Measurements from ENCODE around the gene NELFB. TPM values are rescaled to one million over a fixed set of nuclear protein-coding genes. Genes with fewer than 3 reads are reported as not detected.

Gene NELFB
- total RNA-seq, 1 experiment from 2014 or later, result 95.0 TPM

GRCh38 chr9:137218212-137218753 lies 36.8 kb upstream of the NELFB start (continued):
- TF ChIP-seq ZNF396 (CRISPR knock-in tag; IDR thresholded peaks at IDR 0.05; ENCODE audit: borderline replicate concordance), result no peak
- TF ChIP-seq, protein P1, sequence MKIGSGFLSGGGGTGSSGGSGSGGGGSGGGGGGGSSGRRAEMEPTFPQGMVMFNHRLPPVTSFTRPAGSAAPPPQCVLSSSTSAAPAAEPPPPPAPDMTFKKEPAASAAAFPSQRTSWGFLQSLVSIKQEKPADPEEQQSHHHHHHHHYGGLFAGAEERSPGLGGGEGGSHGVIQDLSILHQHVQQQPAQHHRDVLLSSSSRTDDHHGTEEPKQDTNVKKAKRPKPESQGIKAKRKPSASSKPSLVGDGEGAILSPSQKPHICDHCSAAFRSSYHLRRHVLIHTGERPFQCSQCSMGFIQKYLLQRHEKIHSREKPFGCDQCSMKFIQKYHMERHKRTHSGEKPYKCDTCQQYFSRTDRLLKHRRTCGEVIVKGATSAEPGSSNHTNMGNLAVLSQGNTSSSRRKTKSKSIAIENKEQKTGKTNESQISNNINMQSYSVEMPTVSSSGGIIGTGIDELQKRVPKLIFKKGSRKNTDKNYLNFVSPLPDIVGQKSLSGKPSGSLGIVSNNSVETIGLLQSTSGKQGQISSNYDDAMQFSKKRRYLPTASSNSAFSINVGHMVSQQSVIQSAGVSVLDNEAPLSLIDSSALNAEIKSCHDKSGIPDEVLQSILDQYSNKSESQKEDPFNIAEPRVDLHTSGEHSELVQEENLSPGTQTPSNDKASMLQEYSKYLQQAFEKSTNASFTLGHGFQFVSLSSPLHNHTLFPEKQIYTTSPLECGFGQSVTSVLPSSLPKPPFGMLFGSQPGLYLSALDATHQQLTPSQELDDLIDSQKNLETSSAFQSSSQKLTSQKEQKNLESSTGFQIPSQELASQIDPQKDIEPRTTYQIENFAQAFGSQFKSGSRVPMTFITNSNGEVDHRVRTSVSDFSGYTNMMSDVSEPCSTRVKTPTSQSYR (CRISPR knock-in tag; IDR thresholded peaks at IDR 0.05), result no peak
- no peak for TF ChIP-seq ARID4B (CRISPR knock-in tag; IDR thresholded peaks at IDR 0.05; ENCODE audit: borderline replicate concordance)
- no peak for TF ChIP-seq ZBTB43 (CRISPR knock-in tag; IDR thresholded peaks at IDR 0.05)
- TF ChIP-seq CREM (CRISPR knock-in tag; IDR thresholded peaks at IDR 0.05), result no peak
- TF ChIP-seq, protein P2, sequence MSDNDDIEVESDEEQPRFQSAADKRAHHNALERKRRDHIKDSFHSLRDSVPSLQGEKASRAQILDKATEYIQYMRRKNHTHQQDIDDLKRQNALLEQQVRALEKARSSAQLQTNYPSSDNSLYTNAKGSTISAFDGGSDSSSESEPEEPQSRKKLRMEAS (CRISPR knock-in tag; IDR thresholded peaks at IDR 0.05), result no peak
- no peak for TF ChIP-seq CREB1 (CRISPR knock-in tag; IDR thresholded peaks at IDR 0.05)
- no peak for TF ChIP-seq OVOL2 (CRISPR knock-in tag; IDR thresholded peaks at IDR 0.05; ENCODE audit: borderline replicate concordance)
- TF ChIP-seq E2F4 (CRISPR knock-in tag; IDR thresholded peaks at IDR 0.05; ENCODE audit: borderline replicate concordance, low read depth), result no peak
- TF ChIP-seq USF1 (CRISPR knock-in tag; IDR thresholded peaks at IDR 0.05), result no peak
- no peak for TF ChIP-seq TEAD4 (CRISPR knock-in tag; IDR thresholded peaks at IDR 0.05)
- no peak for TF ChIP-seq TCF7 (CRISPR knock-in tag; IDR thresholded peaks at IDR 0.05; ENCODE audit: low read depth)

- Mint-ChIP-seq H3K36me3 (0 out of 2 replicates have a peak, but pooled peaks cover 3% of the 10 kb centered on the region), H3K27me3 (ENCODE audit: low read depth) (no peaks in the 10 kb centered on the region), H3K4me3 (no peak overlapping the region), H3K27ac (0 out of 2 replicates have a peak overlapping the region, but pooled peaks have one; percentile 19), H3K9me3 (no peaks in the 10 kb centered on the region), H3K4me1 (peaks cover 4% of the 10 kb centered on the region; the same call in 1 of the 2 replicates)
- no peak for DNase-seq (ENCODE audit: low spot score)
- ChIA-PET CTCF (interaction anchor here (0.7 to 1.0 kb wide), 3 partner anchors 8 to 184 kb away, joined by 3 to 5 read pairs (median 3); partner anchors contain the start of gene RNF224), POLR2A (no interaction called here)
- no peak for ATAC-seq
- TF ChIP-seq USF2 (CRISPR knock-in tag; IDR thresholded peaks at IDR 0.05) (no peak), ELF4 (CRISPR knock-in tag; IDR thresholded peaks at IDR 0.05; ENCODE audit: low read depth) (no peak), FOXJ3 (CRISPR knock-in tag; IDR thresholded peaks at IDR 0.05; ENCODE audit: borderline replicate concordance) (no peak), ZNF317 (CRISPR knock-in tag; IDR thresholded peaks at IDR 0.05; ENCODE audit: borderline replicate concordance, low read depth) (no peak), TEAD4 (CRISPR knock-in tag; IDR thresholded peaks at IDR 0.05) (no peak)
These were observed 36.3 kb upstream of the NELFB start for GRCh38 chr9:137218754-137219271.

Data from WTC11 (cell line).